HG02642 (cell line): ENCODE results near the gene PTEN.
"Not testable (repeated sequence)": the region's sequence is repeated elsewhere in the genome, so short reads cannot be mapped to it uniquely, and the experiment has no call there.

Source experiments
- ATAC-seq: cut with Tn5 transposase; IDR thresholded peaks from one replicate; pipeline ENCODE4 v1.9.1; 2021; ENCODE audit warnings: mild to moderate bottlenecking; ENCODE audit not compliant: unreplicated experiment, poor library complexity

The PTEN gene

GRCh38 chr10:87868277-87868676 is 4.9 kb downstream of the PTEN start:
- ATAC-seq, result no peak

GRCh38 chr10:87869139-87869538 is 5.7 kb downstream of the PTEN start:
- not testable (repeated sequence) for ATAC-seq

- ATAC-seq, result no peak
Measured at GRCh38 chr10:87869773-87870551, 6.5 kb downstream of the PTEN start.

DNA sequence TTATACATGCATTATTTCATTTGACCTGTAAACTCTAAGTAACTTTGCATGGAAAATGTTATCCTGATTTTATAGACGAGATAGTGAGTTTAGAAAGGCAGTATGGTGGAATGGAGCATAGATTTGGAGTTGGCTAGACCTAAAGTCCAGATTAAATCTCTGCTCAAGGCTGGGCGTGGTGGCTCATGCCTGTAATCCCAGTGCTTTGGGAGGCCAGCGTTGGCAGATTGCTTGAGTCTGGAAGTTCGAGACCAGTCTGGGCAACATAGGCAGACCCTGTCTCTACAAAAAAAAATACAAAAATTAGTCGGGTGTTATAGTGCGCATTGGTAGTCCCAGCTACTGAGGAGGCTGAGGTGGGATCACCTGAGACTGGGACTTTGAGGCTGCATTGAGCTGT is 9.4 kb downstream of the PTEN start:
- ATAC-seq, result no peak

GRCh38 chr10:87873656-87874055 is 10.2 kb downstream of the PTEN start:
- no peak for ATAC-seq

DNA sequence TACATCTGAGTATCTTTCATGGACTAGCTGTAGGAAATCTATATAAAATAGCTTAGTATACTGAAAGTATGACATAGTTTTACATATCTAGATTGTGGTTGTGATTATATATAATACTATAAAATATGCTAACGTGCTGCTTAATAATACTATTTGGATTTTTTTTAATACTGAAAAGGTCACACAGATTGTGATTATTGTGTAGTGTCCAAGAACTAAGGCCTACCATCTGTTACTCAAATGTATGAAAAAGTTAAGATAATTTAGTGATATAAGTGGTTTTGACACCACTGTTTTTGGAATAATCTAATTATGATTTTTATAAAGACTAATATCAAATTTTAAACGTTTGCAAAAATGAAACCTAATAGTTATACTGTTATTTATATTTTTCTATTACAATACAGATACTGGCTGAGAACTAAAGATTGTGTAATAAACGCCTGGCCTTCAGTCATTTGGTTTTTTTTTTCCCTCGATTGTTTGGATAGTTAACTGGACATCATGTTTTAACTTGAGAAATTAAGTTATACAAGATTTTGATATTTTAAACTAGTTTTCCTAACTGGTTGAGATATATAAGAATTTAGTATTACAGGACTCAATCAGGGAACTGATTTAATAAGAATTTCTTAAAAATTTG is 12.6 kb downstream of the PTEN start:
- no peak for ATAC-seq

- no peak for ATAC-seq
Measured at GRCh38 chr10:87878664-87879459, 15.4 kb downstream of the PTEN start.

DNA sequence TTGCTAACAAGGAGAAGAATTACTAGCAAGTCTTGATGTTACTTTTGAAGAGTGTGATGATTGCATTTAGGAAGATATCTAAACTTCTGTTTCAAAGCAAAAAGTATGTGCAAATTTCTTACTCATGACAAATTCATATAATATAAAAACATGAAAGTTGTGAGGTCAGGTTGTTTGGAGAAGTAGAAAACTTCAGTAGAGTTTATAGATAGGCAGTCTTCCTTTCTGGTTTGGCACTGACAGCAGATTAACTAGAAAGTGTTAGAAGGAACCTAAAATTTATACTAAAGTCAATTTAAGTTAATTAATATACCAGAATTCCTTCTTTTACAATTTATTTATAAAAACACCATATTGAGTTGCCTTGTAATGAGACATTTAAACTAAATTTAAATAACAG is 16.9 kb downstream of the PTEN start:
- no peak for ATAC-seq

DNA sequence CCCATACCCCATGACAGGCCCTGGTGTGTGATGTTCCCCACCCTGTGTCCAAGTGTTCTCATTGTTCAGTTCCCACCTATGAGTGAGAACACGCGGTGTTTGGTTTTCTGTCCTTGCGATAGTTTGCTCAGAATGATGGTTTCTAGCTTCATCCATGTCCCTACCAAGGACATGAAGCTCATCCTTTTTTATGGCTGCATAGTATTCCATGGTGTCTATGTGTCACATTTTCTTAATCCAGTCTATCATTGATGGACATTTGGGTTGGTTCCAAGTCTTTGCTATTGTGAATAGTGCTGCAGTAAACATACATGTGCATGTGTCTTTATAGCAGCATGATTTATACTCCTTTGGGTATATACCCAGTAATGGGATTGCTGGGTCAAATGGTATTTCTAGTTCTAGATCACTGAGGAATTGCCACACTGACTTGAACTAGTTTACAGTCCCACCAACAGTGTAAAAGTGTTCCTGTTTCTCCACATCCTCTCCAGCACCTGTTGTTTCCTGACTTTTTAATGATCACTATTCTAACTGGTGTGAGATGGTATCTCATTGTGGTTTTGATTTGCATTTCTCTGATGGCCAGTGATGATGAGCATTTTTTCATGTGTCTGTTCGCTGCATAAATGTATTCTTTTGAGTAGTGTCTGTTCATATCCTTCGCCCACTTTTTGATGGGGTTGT is 18.1 kb downstream of the PTEN start:
- ATAC-seq, result not testable (repeated sequence)

DNA sequence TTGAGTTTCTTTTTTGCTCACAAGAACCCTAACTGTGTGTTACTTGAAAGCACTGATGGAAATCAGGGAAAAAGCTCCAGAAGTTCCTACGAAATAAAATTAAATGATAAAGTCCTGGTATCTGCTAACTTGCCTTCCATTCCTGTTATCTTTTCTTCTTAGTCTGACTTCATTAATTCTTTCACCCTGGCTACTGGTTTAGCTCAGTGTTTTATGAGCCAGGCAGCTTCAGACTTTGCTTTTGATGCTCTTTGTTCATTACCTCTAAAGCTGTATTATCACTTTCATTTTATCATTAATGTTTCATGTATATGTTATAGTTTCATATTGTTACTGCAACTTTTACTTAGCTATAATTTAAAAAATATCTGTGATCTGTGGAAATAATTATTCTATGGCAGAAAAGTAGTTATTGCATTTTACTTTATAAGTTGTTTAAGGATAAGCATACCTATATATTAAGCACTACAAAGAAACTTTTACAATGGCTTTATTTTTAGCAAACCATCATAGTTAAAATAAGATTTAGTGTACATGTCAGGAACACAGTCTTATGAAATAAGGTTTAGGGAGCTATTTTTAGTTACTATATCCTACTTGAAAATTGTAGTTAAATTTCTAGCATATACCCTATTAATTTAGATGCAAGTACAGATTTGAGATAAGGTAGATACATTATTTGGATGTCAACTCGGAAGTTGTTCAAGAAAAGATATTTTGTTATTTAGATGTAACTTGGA is 19.3 kb downstream of the PTEN start:
- ATAC-seq, result no peak

GRCh38 chr10:87886635-87887034 is 23.2 kb downstream of the PTEN start:
- ATAC-seq, result no peak

DNA sequence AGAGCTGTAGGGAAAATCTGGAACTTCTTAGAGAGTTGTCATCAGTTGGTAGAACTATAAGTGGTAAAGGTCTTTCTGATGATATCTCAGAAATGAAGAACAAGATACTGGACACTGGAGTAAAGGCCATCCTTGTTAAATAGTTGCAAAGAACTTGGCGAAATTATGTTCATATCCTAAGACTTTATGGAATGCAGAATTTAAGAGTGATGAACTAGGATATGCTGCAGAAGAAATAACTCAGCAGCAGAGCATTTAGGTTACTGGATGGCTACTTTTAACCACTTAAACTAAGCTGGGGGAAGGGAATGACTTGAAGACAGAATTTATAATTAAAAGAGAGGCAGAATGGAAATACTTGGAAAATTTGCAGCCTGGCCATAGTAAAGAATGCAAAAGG is 23.7 kb downstream of the PTEN start:
- ATAC-seq, result no peak

DNA sequence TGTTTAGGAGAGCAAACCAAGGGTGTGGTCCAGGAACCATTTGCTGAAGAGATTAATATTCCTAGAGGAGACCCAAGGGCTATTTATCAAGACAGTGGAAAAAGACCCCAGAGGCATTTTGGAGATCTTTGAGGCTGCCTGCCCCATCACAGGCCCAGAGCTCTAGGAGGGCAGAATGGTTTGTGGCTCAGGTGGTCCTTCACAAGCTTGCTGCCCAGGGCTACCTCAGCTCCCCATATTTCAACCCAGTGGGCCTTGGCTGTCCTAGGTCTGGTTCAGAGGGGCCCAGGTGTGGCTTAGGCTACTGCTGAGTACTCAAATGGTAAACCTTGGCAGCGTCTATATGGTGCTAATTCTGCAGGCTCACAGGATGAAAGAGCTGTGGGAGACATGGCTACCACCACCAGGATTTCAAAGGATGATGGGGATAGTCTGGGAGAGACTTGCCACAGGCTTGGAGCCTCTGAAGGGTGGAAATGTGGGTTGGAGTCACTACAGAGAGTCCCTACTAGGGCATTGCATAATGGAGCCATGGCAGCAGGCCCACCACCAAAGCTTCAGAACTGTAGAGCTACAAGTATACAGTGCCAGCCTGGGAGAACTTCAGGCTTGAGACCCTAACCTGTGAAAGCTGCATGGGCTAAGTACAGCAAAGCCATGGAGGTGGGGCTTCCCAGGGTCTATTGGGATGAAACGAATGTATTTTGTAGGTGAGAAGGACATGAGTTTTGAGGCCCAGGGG is 24.3 kb downstream of the PTEN start:
- ATAC-seq, result no peak

DNA sequence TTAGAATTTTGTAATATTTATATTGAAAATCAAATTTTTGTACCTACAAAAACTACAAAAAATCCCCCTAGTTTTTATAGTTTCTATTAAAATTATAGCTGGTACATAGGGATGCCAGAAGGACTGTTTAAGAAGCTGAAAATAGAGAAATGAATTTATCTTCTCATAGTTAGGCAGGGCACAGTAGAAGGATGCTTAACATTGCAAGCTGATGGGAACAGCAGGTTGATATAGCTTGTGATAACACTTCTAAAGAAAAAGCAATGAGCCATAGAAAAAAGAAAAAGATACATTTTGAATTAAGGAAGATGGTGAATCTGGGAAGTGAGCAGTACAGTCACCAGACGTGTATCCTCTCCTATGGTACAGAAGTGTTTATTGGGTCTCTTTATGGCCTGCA is 32.0 kb downstream of the PTEN start:
- ATAC-seq, result no peak

DNA sequence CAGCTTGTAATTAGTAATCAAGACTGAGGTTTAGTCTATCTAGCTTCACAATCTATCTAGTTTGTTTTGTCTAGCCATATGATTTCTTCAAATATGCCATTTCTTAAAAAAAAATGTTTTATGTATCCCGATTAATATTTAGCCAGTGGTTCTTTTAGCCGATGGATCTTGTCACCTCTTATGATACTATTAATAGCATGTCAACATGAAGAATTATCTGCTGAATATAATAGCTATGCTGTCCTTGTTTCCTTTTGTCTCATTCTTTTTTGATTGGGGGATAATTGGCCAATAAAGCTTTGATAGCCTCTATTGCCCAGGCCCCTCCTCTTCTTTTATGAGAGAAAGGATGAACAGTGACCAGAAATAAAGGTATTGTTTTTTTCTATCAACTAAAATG is 32.8 kb downstream of the PTEN start:
- no peak for ATAC-seq

DNA sequence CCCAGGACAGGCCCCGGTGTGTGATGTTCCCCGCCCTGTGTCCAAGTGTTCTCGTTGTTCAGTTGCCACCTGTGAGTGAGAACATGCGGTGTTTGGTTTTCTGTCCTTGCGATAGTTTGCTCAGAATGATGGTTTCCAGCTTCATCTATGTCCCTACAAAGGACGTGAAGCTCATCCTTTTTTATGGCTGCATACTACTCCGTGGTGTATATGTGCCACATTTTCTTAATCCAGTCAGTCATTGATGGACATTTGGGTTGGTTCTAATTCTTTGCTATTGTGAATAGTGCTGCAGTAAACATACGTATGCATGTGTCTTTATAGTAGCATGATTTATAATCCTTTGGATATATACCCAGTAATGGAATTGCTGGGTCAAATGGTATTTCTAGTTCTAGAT is 34.5 kb downstream of the PTEN start:
- not testable (repeated sequence) for ATAC-seq

DNA sequence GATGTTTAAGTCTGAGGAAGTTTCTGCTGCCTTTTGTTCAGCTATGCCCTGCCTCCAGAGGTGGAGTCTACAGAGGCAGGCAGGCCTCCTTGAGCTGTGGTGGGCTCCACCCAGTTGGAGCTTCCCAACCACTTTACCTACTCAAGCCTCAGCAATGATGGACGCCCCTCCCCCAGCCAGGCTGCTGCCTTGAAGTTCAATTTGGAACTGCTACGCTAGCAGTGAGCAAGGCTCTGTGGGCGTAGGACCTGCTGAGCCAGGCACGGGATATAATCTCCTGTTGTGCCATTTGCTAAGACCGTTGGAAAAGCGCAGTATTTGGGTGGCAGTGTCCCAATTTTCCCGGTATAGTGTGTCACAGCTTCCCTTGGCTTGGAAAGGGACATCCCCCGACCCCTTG is 40.0 kb downstream of the PTEN start:
- not testable (repeated sequence) for ATAC-seq

- no peak for ATAC-seq
Measured at GRCh38 chr10:87913156-87913921, 49.9 kb downstream of the PTEN start.

DNA sequence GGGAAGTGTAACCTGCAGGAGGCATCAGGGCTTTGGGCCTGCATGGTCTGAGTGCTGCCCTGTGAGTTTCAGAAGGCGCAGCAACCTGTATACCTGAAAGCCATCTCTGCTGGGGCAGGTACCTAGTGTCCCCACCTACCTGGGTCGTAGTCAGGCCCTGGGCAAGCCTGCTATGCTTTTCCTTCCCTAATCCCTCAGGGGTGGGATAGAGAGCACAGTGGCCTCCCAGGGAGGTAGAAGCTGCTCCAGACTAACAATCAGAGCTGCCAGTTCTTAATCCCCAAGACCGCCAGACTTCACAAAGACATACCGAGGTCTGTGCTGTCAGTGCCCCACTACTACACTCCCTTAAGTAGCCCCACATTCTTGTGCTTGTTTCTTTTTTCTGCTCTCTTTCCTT is 52.0 kb downstream of the PTEN start:
- ATAC-seq, result no peak
